Activated CD4-positive, alpha-beta T cell treated with anti-CD3 and anti-CD28 coated beads, Interleukin-2, Interleukin-6, amounts not matched to agents 100 ng/mL and 50 ng/mL, durations not matched to agents 16 hours and 8 hours (primary cell): Measurements from ENCODE around the gene PIK3CG.
A peak's percentile ranks its signal among the peaks of the same experiment; 100 is the strongest.

ENCODE experiments used
- DNase-seq: peaks from one replicate; pipeline ENCODE4 v3.0.0-alpha.2; 2020

The PIK3CG gene

GRCh38 chr7:106858618-106859532, 6.2 kb upstream of the PIK3CG start:
- DNase-seq = no peak

GRCh38 chr7:106862317-106863089, 2.6 kb upstream of the PIK3CG start:
- DNase-seq = no peak

GRCh38 chr7:106863274-106863997, 1.6 kb upstream of the PIK3CG start:
- DNase-seq = no peak

- DNase-seq = peak; percentile 25
Measured at GRCh38 chr7:106864298-106865081, 592 bp upstream of the PIK3CG start.

- DNase-seq = peak; percentile 56
Measured at GRCh38 chr7:106866298-106867281, 1.5 kb downstream of the PIK3CG start.

- no peak for DNase-seq
Measured at GRCh38 chr7:106867641-106868351, 2.7 kb downstream of the PIK3CG start.

- no peak for DNase-seq
Measured at GRCh38 chr7:106868364-106868763, 3.3 kb downstream of the PIK3CG start.

GRCh38 chr7:106869954-106870353, 4.9 kb downstream of the PIK3CG start:
- no peak for DNase-seq

GRCh38 chr7:106870528-106870927, 5.4 kb downstream of the PIK3CG start:
- no peak for DNase-seq

GRCh38 chr7:106870983-106871410, 5.9 kb downstream of the PIK3CG start:
- DNase-seq = peak; percentile 83

GRCh38 chr7:106871793-106872571, 6.9 kb downstream of the PIK3CG start:
- DNase-seq = no peak

- no peak for DNase-seq
Measured at GRCh38 chr7:106872763-106873162, 7.7 kb downstream of the PIK3CG start.

GRCh38 chr7:106874076-106874475, 9.0 kb downstream of the PIK3CG start:
- DNase-seq = no peak

GRCh38 chr7:106875508-106875907, 10.4 kb downstream of the PIK3CG start:
- DNase-seq = no peak

GRCh38 chr7:106878748-106879439, 13.8 kb downstream of the PIK3CG start:
- DNase-seq = no peak

- no peak for DNase-seq
Measured at GRCh38 chr7:106881984-106882383, 16.9 kb downstream of the PIK3CG start.

GRCh38 chr7:106883456-106884026, 18.5 kb downstream of the PIK3CG start:
- DNase-seq = no peak

GRCh38 chr7:106885652-106886051, 20.6 kb downstream of the PIK3CG start:
- no peak for DNase-seq

- DNase-seq = no peak
Measured at GRCh38 chr7:106887421-106887820, 22.3 kb downstream of the PIK3CG start.
